ENCODE results near the gene NOBOX. TPM values are rescaled to one million over a fixed set of nuclear protein-coding genes. Genes with fewer than 3 reads are reported as not detected.

NOBOX gene
- total RNA-seq, 1 donor from 2014 or later, result not detected

GRCh38 chr7:144407266-144407931, 3.9 kb upstream of the NOBOX start:
- DNase-seq (ENCODE audit: low read depth), result no peak
- no peak overlapping the region for H3K4me3 ChIP-seq (ENCODE audit: low read depth, low read length)
- TF ChIP-seq, protein P1, sequence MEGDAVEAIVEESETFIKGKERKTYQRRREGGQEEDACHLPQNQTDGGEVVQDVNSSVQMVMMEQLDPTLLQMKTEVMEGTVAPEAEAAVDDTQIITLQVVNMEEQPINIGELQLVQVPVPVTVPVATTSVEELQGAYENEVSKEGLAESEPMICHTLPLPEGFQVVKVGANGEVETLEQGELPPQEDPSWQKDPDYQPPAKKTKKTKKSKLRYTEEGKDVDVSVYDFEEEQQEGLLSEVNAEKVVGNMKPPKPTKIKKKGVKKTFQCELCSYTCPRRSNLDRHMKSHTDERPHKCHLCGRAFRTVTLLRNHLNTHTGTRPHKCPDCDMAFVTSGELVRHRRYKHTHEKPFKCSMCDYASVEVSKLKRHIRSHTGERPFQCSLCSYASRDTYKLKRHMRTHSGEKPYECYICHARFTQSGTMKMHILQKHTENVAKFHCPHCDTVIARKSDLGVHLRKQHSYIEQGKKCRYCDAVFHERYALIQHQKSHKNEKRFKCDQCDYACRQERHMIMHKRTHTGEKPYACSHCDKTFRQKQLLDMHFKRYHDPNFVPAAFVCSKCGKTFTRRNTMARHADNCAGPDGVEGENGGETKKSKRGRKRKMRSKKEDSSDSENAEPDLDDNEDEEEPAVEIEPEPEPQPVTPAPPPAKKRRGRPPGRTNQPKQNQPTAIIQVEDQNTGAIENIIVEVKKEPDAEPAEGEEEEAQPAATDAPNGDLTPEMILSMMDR (conservative IDR thresholded peaks at IDR 0.05; ENCODE audit: low read depth, low read length), result no peak

DNA sequence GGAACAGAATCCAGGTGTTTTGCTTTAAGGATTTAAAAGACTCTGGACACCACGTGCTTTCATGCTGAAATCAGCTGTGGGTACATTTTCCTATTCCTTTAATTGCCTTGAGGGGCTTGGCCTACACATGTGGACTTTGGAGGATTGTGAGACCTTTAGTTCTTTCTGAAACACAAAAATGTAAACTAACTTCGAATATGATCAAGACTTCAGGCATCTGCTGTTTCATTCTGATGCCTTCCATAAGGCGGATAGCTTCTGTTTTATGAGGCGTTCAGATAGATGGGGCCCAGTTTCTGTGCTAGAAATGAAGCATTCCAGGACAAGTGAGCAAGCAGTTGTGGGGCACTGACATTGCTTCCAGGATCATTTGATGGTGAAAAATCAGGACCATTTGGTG, 1.5 kb upstream of the NOBOX start:
- TF ChIP-seq, protein P1 (conservative IDR thresholded peaks at IDR 0.05; ENCODE audit: low read depth, low read length), result no peak
- DNase-seq (ENCODE audit: low read depth), result no peak
- H3K4me3 ChIP-seq (ENCODE audit: low read depth, low read length), result no peak overlapping the region

DNA sequence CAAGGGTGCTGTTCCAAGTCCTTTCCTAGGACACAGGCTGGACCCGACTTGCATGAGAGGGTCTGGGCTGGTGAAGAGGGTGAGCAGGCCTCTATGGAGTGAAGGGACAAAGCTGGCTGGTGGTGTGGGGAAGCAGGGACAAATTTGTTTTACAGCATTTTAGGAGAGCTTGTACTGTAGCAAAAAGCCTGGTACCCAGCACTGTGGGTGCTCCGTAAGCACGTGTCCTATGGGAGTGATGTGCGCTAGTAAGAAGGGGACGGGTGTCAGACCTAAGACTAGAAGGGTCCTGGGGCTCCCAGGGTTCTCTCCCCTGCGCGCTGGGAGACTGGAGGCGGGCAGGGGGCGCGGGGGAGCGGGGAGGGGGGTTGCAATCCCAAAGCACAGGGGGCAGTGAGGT, 391 bp downstream of the NOBOX start:
- H3K4me3 ChIP-seq (ENCODE audit: low read depth, low read length), result no peak overlapping the region
- TF ChIP-seq, protein P1 (conservative IDR thresholded peaks at IDR 0.05; ENCODE audit: low read depth, low read length), result no peak
- no peak for DNase-seq (ENCODE audit: low read depth)

- no peak for DNase-seq (ENCODE audit: low read depth)
- H3K4me3 ChIP-seq (ENCODE audit: low read depth, low read length), result no peak overlapping the region
- TF ChIP-seq, protein P1 (conservative IDR thresholded peaks at IDR 0.05; ENCODE audit: low read depth, low read length), result no peak
Measured at GRCh38 chr7:144401490-144401889, 2.0 kb downstream of the NOBOX start.

DNA sequence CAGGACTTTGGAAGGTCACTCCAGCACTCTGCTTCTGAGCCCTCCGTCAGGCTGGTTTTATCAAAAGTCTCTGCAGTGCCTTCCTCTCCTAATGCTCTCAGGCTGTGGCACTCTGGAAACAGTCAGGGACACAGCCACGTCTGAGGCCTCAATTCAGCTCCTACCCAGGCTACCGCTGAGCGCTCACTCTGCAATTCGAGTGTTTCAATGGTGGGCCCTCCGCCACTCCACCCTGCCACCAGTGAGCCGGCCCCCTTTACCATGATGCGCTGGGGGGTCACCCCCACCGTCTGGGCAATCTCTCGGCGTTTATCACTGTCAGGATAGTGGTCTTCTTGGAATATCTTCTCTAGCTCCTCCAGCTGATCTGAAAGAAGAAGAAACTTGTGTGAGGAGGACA, 3.5 kb downstream of the NOBOX start:
- H3K4me3 ChIP-seq (ENCODE audit: low read depth, low read length), result no peak overlapping the region
- DNase-seq (ENCODE audit: low read depth), result no peak
- TF ChIP-seq, protein P1 (conservative IDR thresholded peaks at IDR 0.05; ENCODE audit: low read depth, low read length), result no peak

DNA sequence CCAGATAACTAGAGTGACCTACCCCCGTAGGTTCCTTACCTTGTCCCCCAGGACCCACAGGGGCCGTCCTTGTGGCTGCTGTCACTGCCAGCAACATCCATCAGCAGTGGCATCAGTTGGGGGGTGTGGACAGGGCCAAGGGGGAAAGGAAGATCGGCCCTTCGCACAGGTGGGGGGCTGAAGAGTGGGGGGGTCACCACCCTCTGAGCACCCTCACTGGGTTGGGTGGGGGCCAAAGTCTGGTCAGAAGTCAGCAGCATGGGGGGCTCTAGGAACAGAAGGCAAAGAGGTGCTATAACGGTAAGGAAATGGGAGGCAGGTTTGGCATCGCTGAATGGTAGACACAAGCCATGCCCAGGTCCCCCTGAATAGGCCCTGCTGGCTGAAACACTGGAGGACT, 4.6 kb downstream of the NOBOX start:
- TF ChIP-seq, protein P1 (conservative IDR thresholded peaks at IDR 0.05; ENCODE audit: low read depth, low read length), result no peak
- no peak overlapping the region for H3K4me3 ChIP-seq (ENCODE audit: low read depth, low read length)
- no peak for DNase-seq (ENCODE audit: low read depth)

DNA sequence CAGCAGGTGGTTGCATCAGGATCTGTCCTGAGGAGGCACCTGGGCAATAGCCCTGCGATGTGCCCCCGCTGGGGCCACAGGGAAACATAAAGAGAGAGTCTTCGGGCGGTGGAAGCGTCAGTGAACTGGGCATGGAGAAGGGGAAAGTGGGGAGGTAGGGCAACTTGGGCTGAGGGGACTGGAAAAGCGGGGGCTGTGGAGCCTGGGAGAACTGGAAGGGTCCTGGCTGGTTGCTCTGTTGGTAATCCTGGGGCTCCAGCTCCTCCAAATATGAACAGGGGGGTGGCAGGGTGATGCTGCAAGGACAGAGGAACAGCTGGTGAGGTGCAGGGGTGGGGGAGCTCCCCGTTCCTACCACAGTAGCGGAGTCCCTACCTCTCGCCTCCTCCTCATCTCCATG, 5.2 kb downstream of the NOBOX start:
- no peak for DNase-seq (ENCODE audit: low read depth)
- H3K4me3 ChIP-seq (ENCODE audit: low read depth, low read length), result no peak overlapping the region

More for the DNA sequence above, 5.2 kb downstream of the NOBOX start:
- TF ChIP-seq, protein P1 (conservative IDR thresholded peaks at IDR 0.05; ENCODE audit: low read depth, low read length), result no peak
